Bronchial epithelial cell (primary cell): ENCODE results near the gene GRIP1. TPM values are rescaled to one million over a fixed set of nuclear protein-coding genes. Genes with fewer than 3 reads are reported as not detected.
A peak's percentile ranks its signal among the peaks of the same experiment; 100 is the strongest.

Experiments used
- DNase-seq: peaks from one replicate; pipeline ENCODE4 v3.0.0-alpha.2; 2010; ENCODE audit warnings: low read depth
- FAIRE-seq: peaks from 2 replicates; lab custom pipeline; 2011; peaks lifted over from hg19 to GRCh38; lab: Jason Lieb, UNC
- H3K27me3 ChIP-seq: 2 replicates; pipeline ENCODE4 v1.5.1; 2011; ENCODE audit warnings: low read length; ENCODE audit not compliant: control insufficient read depth, insufficient read depth
- H3K36me3 ChIP-seq: 2 replicates; pipeline ENCODE4 v1.5.1; 2011; ENCODE audit warnings: low read length; ENCODE audit not compliant: control insufficient read depth, insufficient read depth
- H3K4me3 ChIP-seq: 2 replicates; pipeline ENCODE4 v1.5.1; 2011; ENCODE audit warnings: mild to moderate bottlenecking, low read depth, low read length, control low read depth
- CTCF ChIP-seq: IDR thresholded peaks from 2 replicates; pipeline ENCODE4 v1.5.1; 2011; ENCODE audit warnings: mild to moderate bottlenecking, moderate library complexity, low read length, control low read depth, inconsistent platforms; ENCODE audit not compliant: insufficient read depth, severe bottlenecking
- total RNA-seq: library from RNA; depleted of rRNA; stranded (reverse); fragments of >200 nt; gene quantifications from 2 replicates; pipeline ENCODE4 v1.2.1, GENCODE V29; 2014

GRIP1 gene
- total RNA-seq, 1 donor from 2014 or later = 3.9 TPM

GRCh38 chr12:66709457-66709773 is 30.5 kb upstream of the GRIP1 start:
- no peaks in the 10 kb centered on the region for H3K36me3 ChIP-seq
- no peak for DNase-seq
- H3K4me3 ChIP-seq = no peak overlapping the region
- no peak for TF ChIP-seq CTCF
- H3K27me3 ChIP-seq = no peaks in the 10 kb centered on the region
- FAIRE-seq = no peak

DNA sequence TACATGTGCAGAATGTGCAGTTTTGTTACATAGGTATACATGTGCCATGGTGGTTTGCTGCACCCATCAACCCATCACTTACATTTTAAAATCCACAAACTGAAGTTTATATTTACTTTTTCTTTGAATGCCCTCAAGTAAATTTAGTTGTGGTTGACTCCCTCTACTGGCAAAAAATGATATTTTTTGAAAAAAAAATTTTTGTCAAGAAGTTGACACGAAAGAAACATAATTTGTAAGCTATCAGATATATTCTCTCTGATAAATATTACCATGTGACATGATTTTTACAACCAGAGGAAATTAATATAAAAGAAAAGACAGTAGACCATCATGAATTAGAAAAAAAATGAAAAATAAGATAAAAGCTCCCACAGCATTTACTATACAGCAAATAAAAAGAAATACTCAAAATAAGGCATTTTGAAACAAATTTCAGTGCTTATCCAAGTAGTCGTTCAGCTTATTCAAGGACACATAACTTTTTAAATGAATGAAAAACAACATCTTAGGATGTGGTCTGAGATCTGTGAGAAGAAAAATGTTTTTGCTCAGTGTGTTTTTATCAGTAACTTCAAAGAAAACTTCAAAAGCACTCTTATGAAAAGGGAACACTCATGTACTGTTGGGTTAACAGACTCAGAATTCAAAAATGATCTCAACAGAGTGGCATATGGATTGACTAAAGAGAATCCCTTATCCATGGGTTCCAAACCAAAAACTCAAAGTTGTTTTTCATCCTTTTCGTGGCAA is 30.0 kb upstream of the GRIP1 start:
- Histone ChIP-seq H3K27me3 (no peaks in the 10 kb centered on the region), H3K36me3 (no peaks in the 10 kb centered on the region), H3K4me3 (no peak overlapping the region)
- DNase-seq = peak; percentile 35
- no peak for FAIRE-seq
- TF ChIP-seq CTCF = peak; percentile 17

DNA sequence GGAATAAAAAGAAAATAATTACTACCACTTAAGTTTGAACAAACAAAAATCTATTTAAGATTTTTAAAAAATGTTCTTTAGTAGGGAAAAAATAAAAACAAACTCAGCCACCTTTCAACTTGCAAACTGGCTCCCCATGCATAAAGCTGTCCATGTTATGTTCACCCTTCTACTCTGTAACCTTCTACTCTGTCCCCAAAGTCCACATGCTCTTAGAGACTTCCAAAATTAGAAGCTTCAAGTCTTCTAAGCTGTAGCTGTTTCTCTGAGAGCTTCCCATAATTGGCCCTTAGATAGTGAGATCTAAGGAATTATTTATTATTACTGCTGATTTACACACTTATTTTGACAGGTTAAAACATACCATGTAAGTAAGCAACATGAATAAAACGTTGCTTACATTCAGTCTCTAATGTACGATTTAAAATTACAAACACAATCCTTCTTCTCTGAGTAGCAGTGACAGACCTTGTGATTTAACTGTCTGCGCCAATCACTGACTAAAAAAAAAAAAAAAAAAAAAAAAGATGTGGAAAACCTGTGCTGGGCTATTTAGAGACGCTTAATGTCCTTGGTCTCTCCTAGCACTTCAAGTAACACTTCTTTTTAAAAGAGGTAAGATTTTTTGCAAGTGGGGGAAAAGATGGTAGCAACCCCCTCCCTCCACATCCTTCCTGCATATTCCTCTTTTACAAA is 28.3 kb upstream of the GRIP1 start:
- H3K27me3 ChIP-seq = no peaks in the 10 kb centered on the region
- H3K36me3 ChIP-seq = no peaks in the 10 kb centered on the region
- no peak for TF ChIP-seq CTCF
- no peak overlapping the region for H3K4me3 ChIP-seq
- DNase-seq = no peak
- FAIRE-seq = no peak

GRCh38 chr12:66699738-66700482 is 21.0 kb upstream of the GRIP1 start:
- H3K27me3 ChIP-seq = no peaks in the 10 kb centered on the region
- TF ChIP-seq CTCF = no peak

DNA sequence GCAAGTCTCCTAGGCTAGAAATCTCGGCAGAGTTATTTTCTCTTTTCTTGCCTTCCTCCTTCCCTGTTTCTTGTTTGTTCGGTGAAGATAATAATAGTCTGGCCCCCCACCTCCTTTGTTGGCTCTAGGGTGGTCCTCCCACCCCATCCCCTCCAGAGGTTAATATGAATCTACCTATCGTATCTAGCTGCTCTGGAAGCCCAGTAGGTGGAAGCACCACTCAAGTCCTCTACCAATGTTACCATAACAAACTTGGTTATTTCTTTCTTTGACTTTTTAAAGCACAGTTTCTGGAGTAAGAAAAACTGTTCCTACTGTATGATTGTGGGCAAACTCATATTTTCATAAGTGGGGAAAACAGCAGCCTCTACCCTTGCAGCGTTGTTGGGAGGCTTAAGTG is 19.7 kb upstream of the GRIP1 start:
- FAIRE-seq = no peak

More at GRCh38 chr12:66699738-66700482, 21.0 kb upstream of the GRIP1 start:
- Histone ChIP-seq H3K4me3 (no peak overlapping the region), H3K36me3 (no peaks in the 10 kb centered on the region)
- FAIRE-seq (no peak), DNase-seq (no peak)

More for the DNA sequence above, 19.7 kb upstream of the GRIP1 start:
- Histone ChIP-seq H3K27me3 (no peaks in the 10 kb centered on the region), H3K36me3 (no peaks in the 10 kb centered on the region), H3K4me3 (no peak overlapping the region)
- no peak for TF ChIP-seq CTCF
- DNase-seq = no peak
